HG02870 (cell line): Measurements from ENCODE around the gene RPS8.
"Not testable (repeated sequence)": the region's sequence is repeated elsewhere in the genome, so short reads cannot be mapped to it uniquely, and the experiment has no call there.

Source experiments
- ATAC-seq: cut with Tn5 transposase; IDR thresholded peaks from one replicate; pipeline ENCODE4 v1.9.1; 2021; ENCODE audit warnings: mild to moderate bottlenecking, moderate library complexity; ENCODE audit not compliant: unreplicated experiment

RPS8 gene

DNA sequence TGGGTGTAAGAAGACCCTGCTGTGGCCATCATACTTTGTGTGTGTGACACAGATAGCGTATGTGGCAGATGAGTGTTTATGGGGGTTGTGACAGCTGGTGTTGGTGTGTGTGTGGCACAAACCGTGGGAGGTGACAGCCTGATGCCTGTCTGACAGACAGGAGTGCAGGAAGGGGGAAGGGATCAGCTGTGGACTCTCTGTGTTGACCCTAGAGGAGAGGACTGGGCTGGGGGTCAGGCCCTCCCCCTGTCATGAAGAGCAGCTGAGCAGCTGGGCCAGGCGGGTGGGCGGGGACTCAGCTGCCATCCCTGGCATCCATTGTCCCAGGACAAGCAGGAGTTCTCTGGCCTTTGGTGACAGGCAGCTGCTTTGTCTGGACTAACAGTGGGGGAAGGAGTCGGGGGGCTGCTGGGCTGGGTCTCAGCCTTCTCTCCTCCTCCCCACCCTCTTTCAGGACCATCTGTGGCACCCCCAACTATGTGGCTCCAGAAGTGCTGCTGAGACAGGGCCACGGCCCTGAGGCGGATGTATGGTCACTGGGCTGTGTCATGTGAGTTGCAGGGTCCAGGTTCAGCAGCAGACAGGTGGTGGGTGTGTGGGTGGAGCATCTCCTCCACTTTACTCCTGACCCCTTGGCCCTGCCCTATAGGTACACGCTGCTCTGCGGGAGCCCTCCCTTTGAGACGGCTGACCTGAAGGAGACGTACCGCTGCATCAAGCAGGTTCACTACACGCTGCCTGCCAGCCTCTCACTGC lies 27.1 kb downstream of the RPS8 start:
- no peak for ATAC-seq

DNA sequence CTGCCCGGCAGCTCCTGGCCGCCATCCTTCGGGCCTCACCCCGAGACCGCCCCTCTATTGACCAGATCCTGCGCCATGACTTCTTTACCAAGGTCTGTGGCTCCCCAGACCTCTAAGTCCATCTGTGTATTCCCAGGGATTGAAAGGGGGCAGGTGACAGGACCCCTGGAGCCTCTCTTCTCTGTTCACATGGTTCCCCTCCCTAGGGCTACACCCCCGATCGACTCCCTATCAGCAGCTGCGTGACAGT lies 27.6 kb downstream of the RPS8 start:
- ATAC-seq = no peak

DNA sequence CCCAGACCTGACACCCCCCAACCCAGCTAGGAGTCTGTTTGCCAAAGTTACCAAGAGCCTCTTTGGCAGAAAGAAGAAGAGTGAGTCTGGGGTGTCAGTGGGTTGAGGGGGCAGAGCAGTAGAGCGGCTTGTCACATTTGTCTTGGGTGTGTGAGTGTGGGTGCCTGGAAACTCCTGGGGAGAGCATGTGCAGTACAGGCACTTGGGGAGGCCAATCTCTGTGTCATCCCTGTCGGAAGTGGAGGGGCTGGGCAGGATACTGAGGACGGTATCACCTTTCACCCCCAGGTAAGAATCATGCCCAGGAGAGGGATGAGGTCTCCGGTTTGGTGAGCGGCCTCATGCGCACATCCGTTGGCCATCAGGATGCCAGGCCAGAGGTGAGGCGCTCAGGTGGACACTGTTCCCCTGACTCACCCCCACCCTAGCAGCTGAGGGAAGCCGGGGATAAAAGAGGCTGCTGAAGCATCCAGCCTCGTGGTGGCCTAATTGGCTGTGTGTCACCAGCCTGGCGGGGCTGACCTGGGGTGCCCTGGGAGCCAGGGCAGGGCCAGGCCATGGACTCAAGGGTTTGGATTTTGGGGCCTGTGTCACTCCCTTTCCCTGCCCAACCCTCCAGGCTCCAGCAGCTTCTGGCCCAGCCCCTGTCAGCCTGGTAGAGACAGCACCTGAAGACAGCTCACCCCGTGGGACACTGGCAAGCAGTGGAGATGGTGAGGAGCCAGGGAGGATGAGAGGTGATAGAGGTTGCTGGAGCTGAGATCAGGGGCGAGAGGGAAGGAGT lies 28.2 kb downstream of the RPS8 start:
- no peak for ATAC-seq

DNA sequence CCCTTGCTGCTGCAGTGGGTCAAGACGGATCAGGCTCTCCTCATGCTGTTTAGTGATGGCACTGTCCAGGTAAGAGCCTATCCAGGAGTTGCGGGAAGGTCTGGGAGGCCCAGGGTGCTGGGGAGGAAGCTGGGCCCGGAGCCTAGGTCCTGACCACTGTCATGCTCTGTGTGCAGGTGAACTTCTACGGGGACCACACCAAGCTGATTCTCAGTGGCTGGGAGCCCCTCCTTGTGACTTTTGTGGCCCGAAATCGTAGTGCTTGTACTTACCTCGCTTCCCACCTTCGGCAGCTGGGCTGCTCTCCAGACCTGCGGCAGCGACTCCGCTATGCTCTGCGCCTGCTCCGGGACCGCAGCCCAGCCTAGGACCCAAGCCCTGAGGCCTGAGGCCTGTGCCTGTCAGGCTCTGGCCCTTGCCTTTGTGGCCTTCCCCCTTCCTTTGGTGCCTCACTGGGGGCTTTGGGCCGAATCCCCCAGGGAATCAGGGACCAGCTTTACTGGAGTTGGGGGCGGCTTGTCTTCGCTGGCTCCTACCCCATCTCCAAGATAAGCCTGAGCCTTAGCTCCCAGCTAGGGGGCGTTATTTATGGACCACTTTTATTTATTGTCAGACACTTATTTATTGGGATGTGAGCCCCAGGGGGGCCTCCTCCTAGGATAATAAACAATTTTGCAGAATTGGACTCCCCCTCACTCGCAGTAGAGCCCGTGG lies 30.1 kb downstream of the RPS8 start:
- no peak for ATAC-seq

DNA sequence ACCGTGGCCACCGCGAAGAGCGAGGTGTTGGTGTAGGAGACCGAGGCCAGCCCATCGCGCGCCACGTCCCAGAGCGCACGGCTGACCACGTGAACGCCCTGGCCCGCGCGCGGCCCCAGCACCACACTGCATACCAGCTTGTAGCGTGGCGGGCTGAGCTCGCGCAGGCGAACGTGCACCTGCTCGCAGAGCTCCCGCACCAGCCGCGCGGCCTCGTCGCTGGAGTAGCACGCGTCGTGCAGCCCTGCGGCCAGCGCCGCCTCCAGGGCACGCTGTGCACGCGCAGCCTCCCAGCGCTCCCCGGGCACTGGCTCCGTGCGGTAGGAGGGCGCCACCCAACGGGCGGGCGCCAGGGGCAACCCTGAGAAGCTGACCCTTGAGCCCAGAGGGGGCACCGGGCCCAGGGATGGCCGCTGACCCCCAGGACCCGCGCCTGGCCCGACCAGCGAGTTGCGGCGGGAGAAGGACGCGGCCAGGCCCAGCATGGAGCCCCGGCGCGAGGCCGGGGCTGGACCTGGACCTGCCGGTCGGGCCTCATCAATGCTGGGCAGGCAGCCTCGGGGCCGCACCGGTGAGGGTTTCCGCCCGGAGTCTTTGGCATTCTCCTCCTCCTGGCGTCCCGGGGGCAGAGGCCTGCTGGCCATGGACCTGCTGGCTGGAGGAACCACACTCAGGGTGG lies 30.8 kb downstream of the RPS8 start:
- ATAC-seq = no peak

DNA sequence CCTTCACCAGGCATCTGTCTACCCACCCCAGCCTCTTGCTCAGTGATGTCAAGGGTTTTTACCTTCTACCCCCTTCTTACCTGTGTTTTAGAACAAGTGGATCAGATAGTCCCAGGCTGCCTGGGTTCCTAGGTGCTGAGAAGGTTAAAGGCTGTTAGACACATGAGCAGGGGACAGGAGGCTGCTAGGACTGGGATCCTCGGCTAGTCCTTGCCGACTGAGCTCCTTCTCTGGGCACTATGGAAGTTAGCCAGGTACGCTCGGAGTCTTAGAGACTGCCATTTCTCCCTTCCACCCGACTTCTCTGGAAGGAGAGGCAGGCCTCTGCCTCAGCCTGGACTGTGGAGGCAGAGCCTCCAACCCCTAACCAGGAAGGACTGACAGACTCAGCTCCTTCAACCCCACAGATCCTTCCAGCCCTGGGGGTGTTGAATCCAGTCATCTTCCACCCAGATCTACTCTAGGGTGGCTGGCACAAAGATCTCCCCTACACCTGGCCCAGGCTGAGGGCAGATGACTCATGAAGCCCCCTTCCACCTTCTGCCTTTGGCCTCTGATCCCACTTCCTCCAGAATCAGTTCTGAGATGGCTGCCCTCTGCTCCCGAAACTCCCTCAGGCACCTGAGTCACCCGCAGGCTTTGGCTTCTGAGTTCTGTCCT lies 31.5 kb downstream of the RPS8 start, which contains the start of gene DYNLT4:
Gene DYNLT4, minus strand, starts transcription at position 648 of the 660 bp plus-strand sequence. CDS start 683 bp downstream, outside the sequence.
- no peak for ATAC-seq

DNA sequence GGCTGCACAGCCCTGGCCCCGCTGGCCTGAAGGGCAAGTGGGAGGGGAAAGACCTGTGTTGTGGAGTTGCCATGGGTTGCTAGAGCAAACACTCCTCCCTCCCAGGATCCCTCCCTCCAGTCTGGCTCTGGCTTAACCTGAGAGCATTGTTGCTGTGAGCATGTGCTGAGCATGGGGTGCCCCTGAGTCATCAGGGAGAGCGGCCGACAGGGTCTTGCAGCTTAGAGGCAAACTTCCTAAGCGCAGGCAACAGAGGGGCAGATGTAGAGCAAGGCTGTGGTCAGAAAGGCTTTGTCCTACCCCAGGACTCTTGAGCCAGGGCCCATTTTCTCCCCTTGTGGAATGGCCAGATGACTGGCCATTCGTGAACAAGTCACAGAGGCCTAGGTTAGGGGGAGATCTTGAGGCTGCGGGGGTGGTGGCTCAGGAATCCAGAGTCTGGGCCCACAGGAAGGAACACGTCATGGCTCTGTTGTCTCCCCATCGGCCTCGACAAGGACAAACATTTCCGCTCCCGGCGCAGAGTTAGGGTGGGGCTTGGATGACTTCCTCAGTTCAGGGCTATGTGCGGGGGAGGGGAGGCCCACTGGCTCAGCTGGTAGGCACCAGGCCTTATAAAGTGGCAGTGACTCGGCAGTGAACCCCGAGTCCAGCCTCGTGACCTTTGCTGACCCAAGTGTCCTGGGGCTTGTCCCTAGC lies 32.2 kb downstream of the RPS8 start:
- ATAC-seq = no peak

DNA sequence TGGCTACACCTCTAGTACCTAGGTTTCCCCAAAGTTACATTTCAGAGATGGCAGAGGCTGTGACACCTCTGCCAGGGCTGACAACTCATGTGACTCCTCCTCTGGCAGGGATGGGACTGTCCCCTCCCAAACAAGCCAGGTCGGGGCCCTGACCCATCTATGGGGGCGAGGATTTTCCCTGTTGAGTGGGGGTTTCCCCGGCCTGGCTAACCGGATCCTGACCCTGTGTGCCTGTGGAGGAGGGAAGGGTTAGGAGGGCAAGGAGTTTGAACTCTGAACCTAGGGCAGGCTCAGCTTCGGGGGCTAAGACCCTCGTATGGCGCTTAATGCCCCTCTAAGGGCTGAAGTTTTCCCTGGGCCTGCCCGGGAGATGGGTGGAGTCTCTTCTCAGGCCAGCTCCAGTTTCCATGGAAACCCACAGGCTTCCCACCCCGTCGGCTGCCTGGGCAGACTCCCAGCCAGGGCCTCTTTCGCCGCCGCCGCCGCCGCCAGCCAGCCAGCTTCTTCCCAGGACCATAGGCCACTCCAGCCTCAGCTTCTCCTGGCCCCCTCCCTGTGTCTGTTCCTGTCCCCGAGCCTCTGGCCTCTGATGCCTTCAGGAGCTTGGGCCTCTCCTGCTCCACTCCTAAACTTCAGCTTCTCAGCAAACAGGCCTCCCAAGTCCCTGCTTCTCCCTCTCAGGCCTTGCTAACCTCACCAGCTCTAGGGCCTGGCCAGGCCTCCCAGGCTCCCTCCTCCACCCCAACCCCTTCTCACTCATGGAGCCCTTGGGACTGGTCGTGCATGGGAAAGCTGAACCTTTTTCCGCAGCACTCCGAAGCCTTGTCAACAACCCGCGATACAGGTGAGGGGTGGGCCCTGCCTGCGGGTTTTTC lies 33.0 kb downstream of the RPS8 start, which contains the start of gene BTBD19:
Gene BTBD19, plus strand, starts transcription at position 461 of the 875 bp plus-strand sequence. Its CDS starts 298 bp downstream, at position 759.
- no peak for ATAC-seq

DNA sequence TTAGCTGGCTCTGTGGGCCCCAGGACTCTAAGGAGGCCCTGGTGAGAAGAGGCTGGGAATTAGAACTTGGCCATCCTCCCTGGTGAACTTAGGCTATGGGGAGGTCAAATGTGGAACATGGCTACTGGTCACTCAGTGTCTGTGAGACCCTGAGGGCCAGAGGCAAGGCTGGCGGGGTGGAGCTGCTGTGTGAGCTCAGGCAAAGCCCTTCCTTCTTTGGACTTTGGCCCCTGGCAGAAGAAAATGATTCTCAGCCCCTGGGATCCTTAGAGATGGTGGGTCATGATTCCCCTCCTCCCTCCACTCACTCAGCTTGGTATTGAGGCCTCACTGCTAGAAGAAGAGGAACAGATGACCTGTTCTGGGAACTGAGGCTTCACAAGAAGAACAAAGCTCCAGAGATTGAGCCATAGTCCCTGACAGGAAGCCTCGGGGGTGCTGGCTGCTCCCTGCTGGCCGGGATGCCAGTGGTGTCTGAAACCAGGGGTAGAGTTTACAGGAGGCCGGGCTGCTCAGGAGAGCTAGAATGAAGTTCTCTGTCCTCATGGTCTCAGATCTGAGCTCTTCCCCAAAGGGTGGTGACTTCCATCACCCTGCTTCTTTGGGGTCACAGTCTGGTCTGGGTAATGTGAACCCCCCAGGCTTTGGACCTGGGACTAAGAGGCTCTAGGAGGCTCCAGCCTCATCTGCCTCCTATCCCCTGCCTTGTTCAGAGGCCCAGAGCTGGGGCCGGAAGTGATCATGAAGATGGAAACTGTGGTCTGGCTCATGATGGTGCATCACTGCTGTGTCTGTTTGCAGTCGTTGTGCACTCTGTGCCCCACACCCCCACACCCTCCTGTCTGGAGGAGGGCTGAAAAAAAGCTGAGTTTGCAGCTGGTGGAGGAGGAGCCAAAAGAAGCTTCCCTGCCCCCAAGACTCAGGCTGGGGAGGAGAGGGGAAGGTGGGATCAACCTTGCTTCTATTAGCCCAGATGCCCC lies 33.9 kb downstream of the RPS8 start:
- peak; percentile 42 for ATAC-seq

DNA sequence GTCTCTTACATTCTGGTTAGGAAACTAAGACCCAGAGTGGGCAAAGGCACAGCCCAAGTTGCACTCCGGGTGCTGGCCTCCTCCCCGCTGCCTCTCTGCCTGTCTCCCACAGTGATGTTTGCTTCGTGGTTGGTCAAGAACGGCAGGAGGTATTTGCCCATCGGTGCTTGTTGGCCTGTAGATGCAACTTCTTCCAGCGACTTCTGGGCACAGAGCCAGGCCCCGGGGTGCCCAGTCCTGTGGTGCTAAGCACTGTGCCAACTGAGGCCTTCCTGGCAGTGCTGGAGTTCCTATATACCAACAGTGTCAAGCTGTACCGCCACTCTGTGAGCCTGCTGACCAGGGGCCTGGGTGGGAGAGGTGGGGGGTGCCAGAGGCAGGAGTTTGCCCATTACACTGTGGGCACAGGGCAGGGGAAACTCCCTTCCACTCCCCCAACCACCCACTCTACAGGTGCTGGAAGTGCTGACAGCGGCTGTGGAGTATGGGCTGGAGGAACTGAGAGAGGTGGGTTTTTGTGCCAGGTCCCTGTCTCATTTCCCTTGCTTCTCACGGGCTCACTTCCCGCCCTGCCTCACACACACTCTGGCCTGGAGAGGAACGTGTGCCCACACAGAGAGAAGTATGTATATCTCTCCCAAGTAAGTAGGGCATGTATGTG lies 34.9 kb downstream of the RPS8 start:
- ATAC-seq = no peak

DNA sequence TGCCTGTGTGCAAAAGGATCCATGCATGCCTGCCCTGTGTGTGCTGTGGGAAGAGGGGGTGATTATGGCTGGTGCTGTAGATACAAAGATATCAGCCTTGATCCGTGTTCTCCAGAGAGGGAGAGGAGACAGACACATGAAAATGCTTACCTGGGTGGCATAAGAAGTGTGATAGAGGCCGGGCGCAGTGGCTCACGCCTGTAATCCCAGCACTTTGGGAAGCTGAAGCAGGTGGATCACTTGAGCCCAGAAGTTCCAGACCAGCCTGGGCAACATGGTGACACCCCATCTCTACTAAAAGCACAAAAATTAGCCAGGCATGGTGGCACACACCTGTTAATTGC lies 35.4 kb downstream of the RPS8 start:
- ATAC-seq = not testable (repeated sequence)

DNA sequence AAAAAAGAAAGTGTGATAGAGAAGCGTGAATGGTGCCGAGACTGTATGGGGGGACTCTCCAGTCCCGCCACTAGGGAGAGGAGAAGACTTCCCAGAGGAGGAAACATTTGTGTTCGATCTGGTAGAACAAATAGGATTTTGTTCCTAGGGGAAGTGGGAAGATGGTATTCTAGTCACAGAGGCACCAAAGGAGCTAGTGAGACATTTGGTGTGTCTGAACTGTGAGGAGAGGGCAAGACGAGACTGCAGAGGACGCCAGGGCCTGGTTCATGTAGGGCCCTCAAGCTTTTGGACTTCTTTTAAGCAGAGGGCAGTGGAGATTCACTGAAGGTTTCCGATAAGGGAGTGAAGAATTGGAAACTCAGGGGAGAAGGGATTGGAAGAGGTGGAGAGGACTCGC lies 35.9 kb downstream of the RPS8 start:
- ATAC-seq = no peak

DNA sequence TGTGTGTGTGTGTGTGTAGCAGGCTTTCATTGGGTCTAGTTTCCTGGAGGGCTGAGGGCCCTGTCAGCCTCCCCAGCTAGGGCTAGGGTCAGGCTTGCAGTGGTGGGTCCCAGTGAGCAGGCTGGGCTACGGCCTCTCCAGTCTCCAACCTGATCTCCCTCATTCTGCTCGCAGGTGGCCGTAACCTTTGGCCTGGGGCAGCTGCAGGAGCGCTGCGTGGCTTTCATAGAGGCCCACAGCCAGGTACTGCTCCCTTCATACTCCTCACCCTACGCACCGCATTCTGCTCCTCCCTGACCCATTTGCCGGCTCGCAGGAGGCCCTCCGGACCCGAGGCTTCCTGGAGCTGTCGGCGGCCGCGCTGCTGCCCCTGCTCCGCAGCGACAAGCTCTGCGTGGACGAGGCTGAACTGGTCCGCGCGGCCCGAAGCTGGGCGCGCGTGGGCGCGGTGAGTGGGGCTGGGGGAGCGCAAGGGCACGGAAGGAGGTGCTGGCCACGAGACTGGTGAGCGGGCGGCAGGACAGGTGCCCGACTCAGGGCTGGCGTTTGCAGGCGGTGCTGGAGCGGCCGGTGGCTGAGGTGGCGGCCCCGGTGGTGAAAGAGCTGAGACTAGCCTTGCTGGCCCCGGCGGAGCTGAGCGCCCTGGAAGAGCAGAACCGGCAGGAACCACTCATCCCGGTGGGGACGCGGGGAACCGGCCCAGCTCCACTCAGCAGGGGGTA lies 37.6 kb downstream of the RPS8 start:
- ATAC-seq = no peak

DNA sequence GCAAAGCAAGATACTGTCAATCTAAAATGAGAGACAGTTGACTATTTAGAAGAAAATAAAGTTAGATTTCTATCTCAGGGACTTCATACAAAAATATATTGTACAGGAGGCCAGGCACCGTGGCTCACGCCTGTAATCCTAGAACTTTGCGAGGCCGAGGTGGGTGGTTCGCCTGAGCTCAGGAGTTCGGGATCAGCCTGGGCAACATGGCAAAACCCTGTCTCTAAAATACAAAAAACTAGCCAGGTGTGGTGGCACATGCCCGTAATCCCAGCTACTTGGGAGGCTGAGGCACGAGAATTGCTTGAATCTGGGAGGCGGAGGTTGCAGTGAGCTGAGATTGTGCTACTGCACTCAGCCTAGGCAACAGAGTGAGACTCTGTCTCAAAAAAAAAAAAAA lies 40.6 kb downstream of the RPS8 start:
- ATAC-seq = not testable (repeated sequence)

DNA sequence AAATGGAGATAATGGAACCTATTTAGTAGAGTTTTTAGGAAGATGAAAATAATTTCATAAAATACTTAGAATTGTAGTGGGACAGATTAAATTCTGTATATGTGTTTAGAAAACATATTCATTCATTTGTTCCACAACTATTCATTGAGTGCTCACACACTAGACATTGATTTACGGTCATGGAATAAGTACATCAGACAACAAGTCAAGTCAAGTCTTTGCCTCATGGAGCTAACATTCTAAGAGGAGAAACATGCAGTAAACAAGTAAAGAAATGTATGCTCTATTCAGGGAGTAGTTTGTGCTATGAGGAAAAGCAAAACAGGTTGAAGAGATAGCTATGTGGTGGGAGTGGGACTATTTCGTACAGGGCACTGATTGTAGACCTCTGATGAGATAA lies 42.0 kb downstream of the RPS8 start:
- no peak for ATAC-seq

DNA sequence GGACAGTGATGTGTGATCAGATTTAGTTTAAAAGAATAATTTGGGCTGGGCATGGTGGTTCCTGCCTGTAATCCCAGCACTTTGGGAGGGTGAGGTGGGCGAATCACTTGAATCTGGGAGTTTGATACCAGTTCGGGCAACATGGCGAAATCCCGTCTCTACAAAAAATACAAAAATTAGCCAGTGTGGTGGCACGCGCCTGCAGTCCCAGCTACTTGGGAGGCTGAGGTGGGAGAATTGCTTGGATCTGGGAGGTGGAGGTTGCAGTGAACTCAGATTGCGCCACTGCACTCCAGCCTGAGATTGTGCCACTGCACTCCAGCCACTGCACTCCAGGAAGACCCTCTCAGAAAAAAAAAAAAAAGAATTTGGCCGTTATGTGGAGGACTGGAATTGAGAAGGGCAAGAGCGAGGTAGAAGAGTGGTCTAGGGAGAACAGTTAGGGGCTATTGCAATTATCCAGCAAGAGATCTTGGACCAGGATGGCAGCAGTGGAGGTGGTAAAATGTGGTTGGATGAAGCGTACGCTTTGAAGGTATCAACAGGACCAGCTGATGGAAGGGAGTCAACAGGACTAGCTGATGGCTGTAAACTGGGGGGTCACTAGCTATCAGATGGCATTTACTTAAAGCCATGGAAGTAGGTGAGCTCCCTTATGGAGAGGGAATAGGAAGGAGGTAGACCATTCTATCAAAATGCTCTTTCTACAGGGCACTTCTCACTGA lies 42.6 kb downstream of the RPS8 start:
- no peak for ATAC-seq
